LoVo (cell line): ENCODE data around the gene FAM241B.

Experiments
- DNase-seq: peaks from one replicate; pipeline ENCODE4 v3.0.0-alpha.2; 2016; ENCODE audit warnings: low spot score

FAM241B gene

DNA sequence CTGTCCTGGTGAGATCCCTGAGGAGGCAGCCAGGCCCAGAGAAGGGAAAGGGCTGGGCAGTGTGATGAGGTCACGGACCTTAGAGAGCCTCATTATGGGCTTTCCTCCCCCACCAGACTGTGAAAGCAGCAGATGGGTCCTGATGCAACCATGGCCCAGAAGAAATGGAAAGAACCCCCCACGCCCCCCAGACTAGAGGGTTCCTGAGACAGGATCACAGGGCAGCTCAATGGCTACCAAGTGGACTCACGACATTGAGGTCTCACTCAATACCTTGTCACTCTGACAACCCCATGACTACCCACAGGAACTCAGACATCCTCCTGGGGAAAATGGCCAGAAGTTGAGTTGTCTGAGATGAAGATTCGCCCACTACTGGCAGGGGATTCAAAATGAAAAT lies 36.7 kb downstream of the FAM241B start:
- DNase-seq = no peak

DNA sequence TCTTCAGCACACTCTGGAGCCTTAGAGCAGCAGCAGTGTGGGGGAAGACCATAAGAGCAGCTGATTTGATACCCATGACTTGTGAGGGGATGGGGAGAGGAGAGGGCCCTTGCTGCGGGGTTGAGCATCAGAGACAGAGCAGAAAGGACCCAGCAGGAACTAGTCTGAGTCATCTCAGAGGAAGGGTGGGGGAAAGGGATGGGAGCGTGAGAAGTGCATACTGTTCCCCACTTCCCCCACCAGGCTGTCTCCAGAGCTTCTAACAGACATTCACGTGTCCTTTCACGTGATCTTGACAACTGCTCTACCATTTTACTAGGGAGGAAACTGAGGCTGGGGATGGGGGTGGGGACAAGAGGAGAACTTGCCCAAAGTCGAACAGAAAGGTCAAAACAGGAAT lies 38.7 kb downstream of the FAM241B start:
- DNase-seq = no peak

DNA sequence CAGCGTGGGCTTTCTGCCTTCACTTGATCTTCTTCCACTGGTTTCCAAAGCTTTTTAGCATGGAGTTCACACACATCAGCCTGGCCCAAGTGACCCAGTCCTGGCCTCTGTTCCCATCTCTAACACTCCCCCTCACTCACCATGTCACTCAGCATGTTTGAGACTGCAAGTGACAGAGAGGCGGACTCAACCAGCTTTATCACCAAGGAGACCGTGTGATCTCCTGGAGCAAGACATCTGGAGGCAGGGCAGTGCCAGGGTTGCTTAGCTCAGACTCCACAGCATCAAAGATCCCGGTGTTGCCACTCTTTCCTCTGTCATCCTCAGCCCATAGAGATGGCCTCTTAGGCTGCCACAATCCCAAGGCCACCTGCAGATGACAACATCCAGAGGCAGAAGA lies 39.4 kb downstream of the FAM241B start:
- no peak for DNase-seq

DNA sequence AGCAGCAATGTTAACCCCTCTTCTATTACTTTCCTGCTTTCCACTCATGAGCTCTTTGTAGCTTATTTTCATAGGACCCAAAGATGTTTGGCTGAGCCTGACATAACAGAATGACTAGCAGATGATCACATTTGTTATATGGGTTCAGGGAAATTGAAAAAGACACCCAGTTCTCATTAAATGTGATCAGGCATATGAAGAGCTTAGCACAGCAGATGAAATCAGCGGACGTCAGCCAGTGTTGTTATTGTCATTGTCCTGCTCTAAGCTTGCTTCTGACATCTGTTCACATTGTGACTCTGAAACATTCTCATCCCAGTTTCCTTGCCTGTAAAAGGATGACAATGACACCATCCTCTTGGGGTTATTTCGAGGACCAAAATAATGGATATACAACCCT lies 43.5 kb downstream of the FAM241B start:
- DNase-seq = no peak

DNA sequence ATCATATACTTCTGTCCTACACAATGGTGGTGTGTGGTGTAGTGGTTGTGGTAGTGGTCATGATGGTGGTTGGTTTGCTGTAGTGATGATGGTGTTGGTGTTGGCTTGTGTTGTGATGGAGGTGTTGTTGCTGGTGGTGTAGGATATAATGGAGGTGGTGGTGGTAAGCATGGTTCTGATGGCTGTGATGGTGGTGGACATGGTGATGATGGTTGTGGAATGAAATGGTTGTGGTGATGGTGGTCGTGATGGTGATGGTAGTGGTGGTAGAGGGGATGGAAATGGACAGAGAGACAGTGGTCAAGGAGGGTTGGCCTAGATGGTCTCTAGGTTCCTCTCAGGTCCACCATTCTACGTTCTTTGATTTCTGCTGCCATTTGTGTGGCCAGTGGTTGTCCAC lies 44.7 kb downstream of the FAM241B start:
- no peak for DNase-seq

DNA sequence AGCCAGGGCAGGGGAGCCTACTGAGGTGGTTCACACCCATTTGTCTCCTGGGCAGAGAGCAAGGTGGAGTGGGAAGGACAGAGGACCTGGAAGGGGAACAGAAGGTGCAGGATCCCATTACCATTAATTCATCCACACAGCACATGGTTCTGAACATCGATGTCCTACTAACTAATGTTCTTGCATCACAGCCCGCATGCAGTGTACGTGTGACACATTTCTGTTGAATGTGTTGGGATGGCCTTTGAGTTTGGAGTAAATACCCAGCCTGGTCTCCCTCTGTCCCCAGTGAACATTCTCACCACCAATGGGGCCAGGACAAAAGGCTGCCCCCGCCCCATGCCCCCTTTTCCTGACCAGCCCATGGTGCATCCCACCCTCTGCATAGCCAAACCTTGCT lies 46.3 kb downstream of the FAM241B start:
- no peak for DNase-seq

DNA sequence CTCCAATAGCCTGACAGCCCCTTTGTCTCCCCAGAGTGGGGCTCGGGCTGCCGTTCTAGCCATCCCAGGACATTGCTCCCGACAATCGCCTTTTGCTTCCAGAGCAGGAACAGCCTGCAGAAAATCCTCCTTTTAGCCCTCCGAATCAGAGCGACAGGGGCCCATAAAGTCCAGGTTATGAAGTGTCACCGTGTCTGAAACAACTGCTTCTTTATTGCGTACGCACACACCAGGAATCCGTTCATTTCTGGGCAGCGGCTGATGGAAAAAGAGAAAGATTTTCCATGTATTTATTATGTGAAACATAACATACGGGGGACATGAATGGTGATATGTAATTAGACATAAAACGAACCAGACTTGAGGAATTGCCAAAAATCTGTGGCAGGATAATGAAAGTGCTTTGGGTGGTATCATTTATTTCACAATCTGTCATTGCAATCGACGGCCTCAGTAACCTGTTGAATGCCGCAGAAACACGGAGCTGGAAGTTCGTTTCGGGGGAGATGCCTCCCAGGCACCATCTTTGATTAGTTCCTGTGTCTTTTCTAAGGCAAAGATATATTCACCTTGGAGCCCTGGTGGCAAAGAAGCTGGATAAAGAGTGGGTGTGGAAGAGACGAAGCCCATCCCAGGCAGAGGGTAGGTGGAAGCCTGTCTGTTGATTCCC lies 48.1 kb downstream of the FAM241B start:
- DNase-seq = no peak

DNA sequence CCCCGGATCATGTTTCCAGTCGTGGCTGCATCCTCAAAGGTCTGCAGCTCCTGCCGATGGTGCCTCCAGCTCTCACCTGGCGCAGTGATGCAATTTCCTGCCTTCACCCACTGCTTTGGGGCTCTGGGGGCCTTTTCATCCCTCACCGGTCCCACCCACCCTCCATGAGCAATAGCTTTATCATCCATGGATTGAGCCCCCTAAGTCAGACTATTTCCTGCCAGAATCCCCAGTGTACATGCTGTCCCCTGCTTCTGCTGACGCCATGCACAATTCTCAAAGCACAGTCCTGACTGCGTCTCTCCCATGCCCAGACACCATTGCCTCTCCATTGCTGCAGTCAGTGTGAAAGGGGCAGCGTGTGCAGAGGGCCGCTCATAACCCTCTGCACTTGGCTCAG lies 49.7 kb downstream of the FAM241B start:
- DNase-seq = no peak

DNA sequence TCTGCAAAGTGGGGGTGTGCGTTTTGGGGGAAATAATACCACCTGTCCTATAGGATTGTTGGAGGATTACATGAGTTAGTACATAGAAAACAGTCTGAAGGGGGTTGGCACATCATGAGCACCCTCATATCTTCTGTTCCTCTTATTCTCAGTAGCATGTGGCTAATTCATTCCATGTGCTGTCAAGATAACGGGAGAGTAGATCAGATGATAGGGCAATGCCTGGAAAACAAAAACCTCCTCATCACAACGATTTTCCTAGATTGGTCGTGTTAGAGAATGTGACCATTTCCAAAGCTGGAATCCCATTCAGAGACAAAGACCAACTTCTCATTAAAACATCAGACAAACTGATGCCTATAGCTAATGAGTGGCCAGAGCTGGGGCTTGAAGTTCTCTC lies 50.6 kb downstream of the FAM241B start:
- no peak for DNase-seq

DNA sequence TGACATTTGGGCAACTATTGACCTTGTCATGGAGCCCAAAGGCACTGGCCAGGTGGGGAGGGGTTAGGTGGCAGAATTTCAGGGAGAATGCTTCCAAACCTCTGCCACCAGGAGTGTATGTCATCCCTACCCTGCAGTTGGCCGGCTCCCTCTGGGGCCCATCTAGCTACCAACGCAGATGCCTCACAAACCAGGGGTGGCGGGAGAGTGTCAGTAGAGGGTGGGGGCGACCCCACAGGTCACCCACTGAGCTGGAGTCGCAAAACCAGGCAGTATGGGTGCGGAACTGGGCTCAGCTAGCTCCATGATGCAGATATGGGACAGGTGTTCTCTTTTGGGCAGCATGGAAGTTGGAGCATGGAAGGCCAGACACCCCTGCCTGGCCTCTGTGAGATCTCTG lies 51.4 kb downstream of the FAM241B start:
- no peak for DNase-seq

DNA sequence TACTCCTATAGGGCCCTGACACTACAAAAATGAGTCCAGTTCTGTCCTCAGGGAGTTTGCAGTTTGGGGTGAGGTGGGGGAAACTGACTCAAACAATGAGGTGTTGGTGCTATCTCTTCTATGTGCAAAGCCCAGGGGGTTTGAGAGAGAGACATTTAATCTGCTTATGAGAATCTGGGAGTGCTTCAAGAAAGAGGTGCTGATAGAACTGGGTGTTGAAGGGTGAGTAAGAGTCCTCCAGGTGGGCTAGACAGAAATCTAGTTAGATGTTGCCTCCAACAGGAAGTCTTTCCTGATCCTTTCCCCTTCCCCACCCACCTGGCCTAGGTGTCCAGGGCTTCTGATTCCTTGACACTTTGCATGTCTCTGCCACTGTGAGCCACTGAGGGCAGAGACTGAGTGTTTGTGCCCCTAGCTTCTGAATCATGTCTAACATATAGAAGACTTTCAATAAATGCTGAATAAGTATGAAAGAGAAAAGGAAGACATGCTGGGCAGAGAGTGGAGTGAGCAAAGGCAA lies 53.0 kb downstream of the FAM241B start:
- DNase-seq = no peak
